CD4-positive, alpha-beta memory T cell (primary cell): ENCODE measurements around the gene PRC1. TPM values are rescaled to one million over a fixed set of nuclear protein-coding genes. Genes with fewer than 3 reads are reported as not detected.

ENCODE experiments used
- CTCF ChIA-PET: fragments of 350-600 bp; sonication (Branson Sonifier 250); formaldehyde crosslinking; loops from one replicate; lab custom pipeline; 2021; ENCODE audit warnings: inconsistent platforms; ENCODE audit not compliant: partially characterized antibody; lab: Charles Lee
- POLR2A ChIA-PET: fragments of 350-600 bp; sonication (Branson Sonifier 250); formaldehyde crosslinking; loops from one replicate; lab custom pipeline; 2021; ENCODE audit not compliant: partially characterized antibody; lab: Charles Lee
- DNase-seq, 5 donors: peaks; one replicate each; pipeline versions ENCODE4 v3.0.0 to v3.0.0-alpha.2; 2020 to 2022; ENCODE audit warnings: mixed read lengths in 1 of 5
- H3K27ac ChIP-seq: one replicate; pipeline ENCODE4 v1.7.0; 2013; ENCODE audit warnings: low read depth, low read length
- H3K27me3 ChIP-seq: 2 replicates; pipeline ENCODE4 v1.7.0; 2013; ENCODE audit warnings: mild to moderate bottlenecking, low read length, moderate library complexity; ENCODE audit not compliant: insufficient read depth
- H3K36me3 ChIP-seq: 2 replicates; pipeline ENCODE4 v1.7.0; 2013; ENCODE audit warnings: mild to moderate bottlenecking, low read length, moderate library complexity; ENCODE audit not compliant: insufficient read depth
- H3K4me1 ChIP-seq: 2 replicates; pipeline ENCODE4 v1.7.0; 2013; ENCODE audit warnings: mild to moderate bottlenecking, low read length, moderate library complexity; ENCODE audit not compliant: insufficient read depth
- H3K4me3 ChIP-seq, 2 donors: one replicate each; pipeline ENCODE4 v1.7.0; 2013; ENCODE audit warnings: low read length in 2 of 2, mild to moderate bottlenecking in 1 of 2
- H3K9me3 ChIP-seq, 2 donors: one replicate each; pipeline ENCODE4 v1.7.0; 2013; ENCODE audit warnings: low read length in 2 of 2, control low read depth in 1 of 2; ENCODE audit not compliant: control insufficient read depth in 1 of 2
- H3K27ac Mint-ChIP-seq, 7 donors: one replicate each; pipeline ENCODE4 v1.8.0; 2020 to 2021; ENCODE audit warnings: mixed read lengths in 7 of 7, mild to moderate bottlenecking in 6 of 7, inconsistent platforms in 3 of 7, moderate library complexity in 3 of 7
- H3K27me3 Mint-ChIP-seq, 2 donors: one replicate each; pipeline ENCODE4 v1.8.0; 2020 to 2021; ENCODE audit warnings: mixed read lengths in 2 of 2
- H3K36me3 Mint-ChIP-seq, 2 donors: one replicate each; pipeline ENCODE4 v1.8.0; 2020 to 2021; ENCODE audit warnings: mixed read lengths in 2 of 2, inconsistent platforms in 1 of 2, mild to moderate bottlenecking in 1 of 2
- H3K4me1 Mint-ChIP-seq, 4 donors: one replicate each; pipeline ENCODE4 v1.8.0; 2020 to 2021; ENCODE audit warnings: mixed read lengths in 4 of 4, mild to moderate bottlenecking in 1 of 4
- H3K4me3 Mint-ChIP-seq, 8 donors: one replicate each; pipeline ENCODE4 v1.8.0; 2020 to 2021; ENCODE audit warnings: mixed read lengths in 8 of 8, mild to moderate bottlenecking in 7 of 8, moderate library complexity in 6 of 8, inconsistent platforms in 3 of 8
- H3K9me3 Mint-ChIP-seq, 8 donors: one replicate each; pipeline ENCODE4 v1.8.0; 2020 to 2021; ENCODE audit warnings: mixed read lengths in 8 of 8, mild to moderate bottlenecking in 5 of 8, inconsistent platforms in 3 of 8, moderate library complexity in 1 of 8
- intact Hi-C: fragments of 100-400 bp; cut with micrococcal nuclease; formaldehyde crosslinking; loops from one replicate; pipeline ENCODE4 v1.15.1; 2023
- polyA plus RNA-seq, 2 donors: library from polyadenylated mRNA; unstranded; fragments of 300-500 nt; fragmentation: Illumina TruSeq; gene quantifications; one replicate each; pipeline ENCODE4 v1.2.3, GENCODE V29; 2021
- total RNA-seq, 2 experiments: library from RNA; stranded (reverse); gene quantifications; one replicate each; pipeline ENCODE4 v1.2.3, GENCODE V29; 2021

PRC1 gene
- 1 to 10 TPM; 8.1 to 8.6 TPM for total RNA-seq
- polyA plus RNA-seq = 1 to 10 TPM; 2.3 TPM

GRCh38 chr15:90994417-90995311 lies at the start of gene PRC1:
TSS of gene PRC1 (minus strand) at chr15:90994535. CDS start at chr15:90994417, 118 bp downstream.
- Mint-ChIP-seq H3K4me1 (peaks cover 7 to 32% (median 21%) of the 10 kb centered on the region in 4 donors), H3K27me3 (no peaks in the 10 kb centered on the region), H3K9me3 (peaks cover 0 to 3% (median 0%) of the 10 kb centered on the region in 8 donors), H3K27ac (peak within 1 kb of the TSS; percentile 79 to 99 (median 99)), H3K36me3 (peaks cover 9 to 34% of the 10 kb centered on the region in 2 donors), H3K4me3 (peak within 1 kb of the TSS; percentile 98 to 100 (median 99))
- Histone ChIP-seq H3K36me3 (peaks cover 11% of the 10 kb centered on the region), H3K4me3 (peak within 1 kb of the TSS; percentile 73 to 90), H3K9me3 (no peaks in the 10 kb centered on the region), H3K4me1 (peaks cover 9% of the 10 kb centered on the region), H3K27ac (peak within 1 kb of the TSS; percentile 88), H3K27me3 (no peaks in the 10 kb centered on the region)
- peak; percentile 96 to 98 (median 97) for DNase-seq
- intact Hi-C loops = loop anchor here (1.0 kb wide), 3 partner anchors 28 to 59 kb away; partner anchors contain the start of genes RCCD1, UNC45A and VPS33B
- POLR2A ChIA-PET = interaction anchor here (0.9 to 2.5 kb wide), 5 partner anchors 10 to 63 kb away, joined by 3 to 14 read pairs (median 6); partner anchors contain the start of genes HDDC3 and UNC45A
- CTCF ChIA-PET = interaction anchor here (0.6 to 2.0 kb wide), 2 partner anchors 38 to 60 kb away, joined by 3 to 5 read pairs; partner anchors contain the start of gene UNC45A

GRCh38 chr15:91043202-91043874 lies 49.0 kb upstream of the PRC1 start:
- no peak for DNase-seq
- H3K36me3 ChIP-seq = no peaks in the 10 kb centered on the region
- no peak overlapping the region for H3K4me3 ChIP-seq
- H3K27me3 ChIP-seq = no peaks in the 10 kb centered on the region
- ChIA-PET CTCF (interaction anchor here (2.1 kb wide), 1 partner anchor 10 kb away, joined by 7 read pairs; no protein-coding TSS in a partner anchor), POLR2A (no interaction called here)
- no peak overlapping the region for H3K4me3 Mint-ChIP-seq
- H3K27ac ChIP-seq = no peak overlapping the region
- H3K4me1 Mint-ChIP-seq = peaks cover 5 to 20% (median 14%) of the 10 kb centered on the region in 4 donors
- no peak overlapping the region for H3K27ac Mint-ChIP-seq
- H3K9me3 Mint-ChIP-seq = peaks cover 0 to 1% (median 0%) of the 10 kb centered on the region in 8 donors
- intact Hi-C loops = no loop called here
- peaks cover 14% of the 10 kb centered on the region for H3K4me1 ChIP-seq
- H3K36me3 Mint-ChIP-seq = no peaks in the 10 kb centered on the region
- no peaks in the 10 kb centered on the region for H3K9me3 ChIP-seq
- no peaks in the 10 kb centered on the region for H3K27me3 Mint-ChIP-seq

- CTCF ChIA-PET = interaction anchor here (0.8 to 1.6 kb wide), 2 partner anchors 9 to 109 kb away, joined by 3 to 5 read pairs; partner anchors contain the start of gene HDDC3
- H3K27ac Mint-ChIP-seq = no peak overlapping the region
- intact Hi-C loops = no loop called here
Observed at GRCh38 chr15:91040856-91041255, 46.5 kb upstream of the PRC1 start.

GRCh38 chr15:91039996-91040395 lies 45.7 kb upstream of the PRC1 start:
- H3K4me1 ChIP-seq = no peaks in the 10 kb centered on the region
- H3K9me3 Mint-ChIP-seq = peaks cover 0 to 1% (median 0%) of the 10 kb centered on the region in 8 donors
- no peaks in the 10 kb centered on the region for H3K27me3 ChIP-seq
- no peak overlapping the region for H3K4me3 Mint-ChIP-seq
- H3K36me3 Mint-ChIP-seq = no peaks in the 10 kb centered on the region
- no peaks in the 10 kb centered on the region for H3K9me3 ChIP-seq
- no peaks in the 10 kb centered on the region for H3K27me3 Mint-ChIP-seq
- intact Hi-C loops = no loop called here
- H3K4me3 ChIP-seq = no peak overlapping the region
- no peaks in the 10 kb centered on the region for H3K36me3 ChIP-seq
- peaks cover 0 to 6% (median under 1%) of the 10 kb centered on the region in 4 donors for H3K4me1 Mint-ChIP-seq
- no peak for DNase-seq
- POLR2A ChIA-PET = no interaction called here
- no peak overlapping the region for H3K27ac Mint-ChIP-seq
- CTCF ChIA-PET = no interaction called here
- no peak overlapping the region for H3K27ac ChIP-seq

More at GRCh38 chr15:91040856-91041255, 46.5 kb upstream of the PRC1 start:
- Mint-ChIP-seq H3K27me3 (no peaks in the 10 kb centered on the region), H3K9me3 (peaks cover 0 to 1% (median 0%) of the 10 kb centered on the region in 8 donors), H3K4me1 (peaks cover 0 to 9% (median 3%) of the 10 kb centered on the region in 4 donors), H3K36me3 (no peaks in the 10 kb centered on the region), H3K4me3 (no peak overlapping the region)
- POLR2A ChIA-PET = no interaction called here
- no peak overlapping the region for H3K27ac ChIP-seq
- H3K4me1 ChIP-seq = no peaks in the 10 kb centered on the region
- no peaks in the 10 kb centered on the region for H3K9me3 ChIP-seq
- no peak for DNase-seq
- H3K4me3 ChIP-seq = no peak overlapping the region
- no peaks in the 10 kb centered on the region for H3K27me3 ChIP-seq
- H3K36me3 ChIP-seq = no peaks in the 10 kb centered on the region

GRCh38 chr15:91032919-91033803 lies 38.8 kb upstream of the PRC1 start:
- no peak overlapping the region for H3K4me3 Mint-ChIP-seq
- Histone ChIP-seq H3K27ac (no peak overlapping the region), H3K36me3 (no peaks in the 10 kb centered on the region), H3K4me3 (no peak overlapping the region), H3K9me3 (no peaks in the 10 kb centered on the region), H3K27me3 (no peaks in the 10 kb centered on the region), H3K4me1 (no peaks in the 10 kb centered on the region)
- ChIA-PET POLR2A (interaction anchor here (1.2 to 1.4 kb wide), 2 partner anchors 11 to 77 kb away, joined by 5 to 6 read pairs; no protein-coding TSS in a partner anchor), CTCF (interaction anchor here (0.6 to 2.6 kb wide), 20 partner anchors 9 to 1771 kb away, joined by 3 to 35 read pairs (median 5); partner anchors contain the start of genes HDDC3, RCCD1, UNC45A and VPS33B)
- peak; percentile 40 to 54 (median 46) for DNase-seq
- no peaks in the 10 kb centered on the region for H3K27me3 Mint-ChIP-seq
- H3K36me3 Mint-ChIP-seq = no peaks in the 10 kb centered on the region
- intact Hi-C loops = loop anchor here (2.0 kb wide), 1 partner anchor 76 kb away; no protein-coding TSS in a partner anchor
- peaks cover 1 to 13% (median 5%) of the 10 kb centered on the region in 4 donors for H3K4me1 Mint-ChIP-seq
- no peaks in the 10 kb centered on the region for H3K9me3 Mint-ChIP-seq
- H3K27ac Mint-ChIP-seq = peak overlapping the region in 3 of 7 donors; percentile 49 to 59 (median 50)

- no peaks in the 10 kb centered on the region for H3K9me3 ChIP-seq
- H3K4me1 ChIP-seq = no peaks in the 10 kb centered on the region
- CTCF ChIA-PET = interaction anchor here (2.3 kb wide), 1 partner anchor 12 kb away, joined by 7 read pairs; no protein-coding TSS in a partner anchor
- no peak overlapping the region for H3K4me3 ChIP-seq
- H3K27me3 ChIP-seq = no peaks in the 10 kb centered on the region
- POLR2A ChIA-PET = no interaction called here
- DNase-seq = no peak
- H3K9me3 Mint-ChIP-seq = no peaks in the 10 kb centered on the region
- H3K27ac ChIP-seq = no peak overlapping the region
- H3K4me3 Mint-ChIP-seq = no peak overlapping the region
- no peaks in the 10 kb centered on the region for H3K36me3 ChIP-seq
- intact Hi-C loops = loop anchor here (2.0 kb wide), 1 partner anchor 75 kb away; no protein-coding TSS in a partner anchor
- no peaks in the 10 kb centered on the region for H3K27me3 Mint-ChIP-seq
- no peaks in the 10 kb centered on the region for H3K36me3 Mint-ChIP-seq
- peaks cover 1 to 13% (median 5%) of the 10 kb centered on the region in 4 donors for H3K4me1 Mint-ChIP-seq
- H3K27ac Mint-ChIP-seq = no peak overlapping the region
Observed at GRCh38 chr15:91031796-91032195, 37.5 kb upstream of the PRC1 start.
